HG02642 (cell line): ENCODE results near the gene PCNX3.

Experiments used
- ATAC-seq: cut with Tn5 transposase; IDR thresholded peaks from one replicate; pipeline ENCODE4 v1.9.1; 2021; ENCODE audit warnings: mild to moderate bottlenecking; ENCODE audit not compliant: unreplicated experiment, poor library complexity

PCNX3 gene

GRCh38 chr11:65596520-65596919 lies 19.1 kb upstream of the PCNX3 start:
- no peak for ATAC-seq

GRCh38 chr11:65598258-65598699 lies 17.3 kb upstream of the PCNX3 start:
- no peak for ATAC-seq

GRCh38 chr11:65599216-65599954 lies 16.2 kb upstream of the PCNX3 start:
- no peak for ATAC-seq

GRCh38 chr11:65599955-65600246 lies 15.7 kb upstream of the PCNX3 start:
- no peak for ATAC-seq

- no peak for ATAC-seq
These were observed 11.3 kb upstream of the PCNX3 start for GRCh38 chr11:65604258-65604657.

- no peak for ATAC-seq
These were observed 8.5 kb upstream of the PCNX3 start for GRCh38 chr11:65606876-65607613.

- no peak for ATAC-seq
These were observed 7.8 kb upstream of the PCNX3 start for GRCh38 chr11:65607614-65608426.

- ATAC-seq, result no peak
These were observed 6.3 kb upstream of the PCNX3 start for GRCh38 chr11:65609229-65609628.

- no peak for ATAC-seq
These were observed 5.9 kb upstream of the PCNX3 start for GRCh38 chr11:65609665-65610064.

GRCh38 chr11:65610404-65610803 lies 5.2 kb upstream of the PCNX3 start:
- no peak for ATAC-seq

- ATAC-seq, result no peak
These were observed 4.4 kb upstream of the PCNX3 start for GRCh38 chr11:65611028-65611757.

GRCh38 chr11:65611758-65612603 lies 3.6 kb upstream of the PCNX3 start:
- no peak for ATAC-seq

GRCh38 chr11:65612691-65613090 lies 2.9 kb upstream of the PCNX3 start:
- no peak for ATAC-seq

- no peak for ATAC-seq
These were observed 2.3 kb upstream of the PCNX3 start for GRCh38 chr11:65613091-65613928.

- peak; percentile 2 for ATAC-seq
These were observed 486 bp downstream of the PCNX3 start for GRCh38 chr11:65615950-65616574.

GRCh38 chr11:65616575-65617001 lies 1.0 kb downstream of the PCNX3 start:
- ATAC-seq, result no peak

GRCh38 chr11:65617136-65617850 lies 1.7 kb downstream of the PCNX3 start:
- no peak for ATAC-seq
